SK-N-SH treated with all-trans-retinoic acid at 6 μM for 48 hours (cell line): ENCODE results near the gene CTRB2.

Source experiments
- ATAC-seq: fragments of 200-7000 bp; cut with Tn5 transposase; 3 replicates; pipeline ENCODE4 v1.9.1; 2020; ENCODE audit warnings: mild to moderate bottlenecking, moderate library complexity
- BACH2 ChIP-seq: fragments of 250-450 bp; sonication (Bioruptor Pico); IDR thresholded peaks from 2 replicates; pipeline ENCODE4 v1.9.0; 2021; ENCODE audit warnings: mild to moderate bottlenecking, borderline replicate concordance
- CREB5 ChIP-seq: fragments of 250-450 bp; sonication (Bioruptor Pico); IDR thresholded peaks from 2 replicates; pipeline ENCODE4 v1.5.1; 2020; ENCODE audit warnings: low read depth, mild to moderate bottlenecking, moderate library complexity
- CSRNP3 ChIP-seq: fragments of 250-450 bp; sonication (Bioruptor Pico); IDR thresholded peaks from 2 replicates; pipeline ENCODE4 v1.5.1; 2021; ENCODE audit warnings: mild to moderate bottlenecking, moderate library complexity
- ESRRG ChIP-seq: fragments of 250-450 bp; sonication (Bioruptor Pico); IDR thresholded peaks from 2 replicates; pipeline ENCODE4 v1.6.1; 2021; ENCODE audit warnings: mild to moderate bottlenecking
- GLIS3 ChIP-seq: fragments of 250-450 bp; sonication (Bioruptor Pico); IDR thresholded peaks from 2 replicates; pipeline ENCODE4 v1.5.0; 2020; ENCODE audit warnings: mild to moderate bottlenecking, moderate library complexity
- ISL1 ChIP-seq: fragments of 250-450 bp; sonication (Bioruptor Pico); IDR thresholded peaks from 2 replicates; pipeline ENCODE4 v2.1.2; 2022; ENCODE audit warnings: mild to moderate bottlenecking, moderate library complexity
- OSR1 ChIP-seq: fragments of 250-450 bp; sonication (Bioruptor Pico); IDR thresholded peaks from 2 replicates; pipeline ENCODE4 v1.8.0; 2022; ENCODE audit warnings: moderate library complexity, mild to moderate bottlenecking, inconsistent platforms
- PATZ1 ChIP-seq: fragments of 250-450 bp; sonication (Bioruptor Pico); IDR thresholded peaks from 2 replicates; pipeline ENCODE4 v1.8.0; 2020; ENCODE audit warnings: mild to moderate bottlenecking, moderate library complexity, borderline replicate concordance
- POU6F1 ChIP-seq: fragments of 250-450 bp; sonication (Bioruptor Pico); IDR thresholded peaks from 2 replicates; pipeline ENCODE4 v1.8.0; 2021; ENCODE audit warnings: low read depth, mild to moderate bottlenecking, moderate library complexity, borderline replicate concordance
- PPARA ChIP-seq: fragments of 250-450 bp; sonication (Bioruptor Pico); IDR thresholded peaks from 2 replicates; pipeline ENCODE4 v1.5.0; 2020; ENCODE audit warnings: mild to moderate bottlenecking, borderline replicate concordance
- SNAI2 ChIP-seq: fragments of 250-450 bp; sonication (Bioruptor Pico); IDR thresholded peaks from 2 replicates; pipeline ENCODE4 v1.5.0; 2020; ENCODE audit warnings: mild to moderate bottlenecking, moderate library complexity
- TCF4 ChIP-seq: fragments of 250-450 bp; sonication (Bioruptor Pico); IDR thresholded peaks from 2 replicates; pipeline ENCODE4 v1.8.0; 2021; ENCODE audit warnings: mild to moderate bottlenecking, moderate library complexity, borderline replicate concordance
- ZC3H10 ChIP-seq: fragments of 250-450 bp; sonication (Bioruptor Pico); IDR thresholded peaks from 2 replicates; pipeline ENCODE4 v1.5.1; 2021; ENCODE audit warnings: mild to moderate bottlenecking, moderate library complexity
- ZFP30 ChIP-seq: fragments of 450-650 bp; formaldehyde crosslinking; IDR thresholded peaks from 2 replicates; pipeline ENCODE4 v1.5.0; 2022; ENCODE audit warnings: mild to moderate bottlenecking, moderate library complexity
- ZNF565 ChIP-seq: fragments of 450-650 bp; formaldehyde crosslinking; conservative IDR thresholded peaks from 2 replicates; pipeline ENCODE4 v1.5.0; 2020; ENCODE audit warnings: low read depth, mild to moderate bottlenecking, moderate library complexity
- ZNF70 ChIP-seq: fragments of 450-650 bp; formaldehyde crosslinking; IDR thresholded peaks from 2 replicates; pipeline ENCODE4 v1.5.0; 2020; ENCODE audit warnings: mild to moderate bottlenecking, moderate library complexity
- ZNF8 ChIP-seq: fragments of 450-650 bp; formaldehyde crosslinking; IDR thresholded peaks from 2 replicates; pipeline ENCODE4 v1.5.0; 2020; ENCODE audit warnings: mild to moderate bottlenecking, moderate library complexity
- TF ChIP-seq, protein P1 (sequence below): fragments of 250-450 bp; sonication (Bioruptor Pico); IDR thresholded peaks from 2 replicates; pipeline ENCODE4 v1.5.0; 2020; ENCODE audit warnings: mild to moderate bottlenecking, moderate library complexity

Gene CTRB2

GRCh38 chr16:75244225-75244809, 37.4 kb upstream of the CTRB2 start:
- ATAC-seq: peak; percentile 5
- TF ChIP-seq ZNF565 (CRISPR knock-in tag) (no peak), ZNF70 (CRISPR knock-in tag) (no peak), OSR1 (CRISPR knock-in tag) (no peak), SNAI2 (no peak), CREB5 (CRISPR knock-in tag) (no peak), GLIS3 (CRISPR knock-in tag) (no peak), POU6F1 (CRISPR knock-in tag) (no peak), ESRRG (CRISPR knock-in tag) (no peak), CSRNP3 (CRISPR knock-in tag) (no peak), PATZ1 (CRISPR knock-in tag) (no peak), ZNF8 (CRISPR knock-in tag) (no peak), ZC3H10 (CRISPR knock-in tag) (no peak), ISL1 (CRISPR knock-in tag) (no peak), PPARA (CRISPR knock-in tag) (no peak), BACH2 (CRISPR knock-in tag) (no peak)
- TF ChIP-seq, protein P1, sequence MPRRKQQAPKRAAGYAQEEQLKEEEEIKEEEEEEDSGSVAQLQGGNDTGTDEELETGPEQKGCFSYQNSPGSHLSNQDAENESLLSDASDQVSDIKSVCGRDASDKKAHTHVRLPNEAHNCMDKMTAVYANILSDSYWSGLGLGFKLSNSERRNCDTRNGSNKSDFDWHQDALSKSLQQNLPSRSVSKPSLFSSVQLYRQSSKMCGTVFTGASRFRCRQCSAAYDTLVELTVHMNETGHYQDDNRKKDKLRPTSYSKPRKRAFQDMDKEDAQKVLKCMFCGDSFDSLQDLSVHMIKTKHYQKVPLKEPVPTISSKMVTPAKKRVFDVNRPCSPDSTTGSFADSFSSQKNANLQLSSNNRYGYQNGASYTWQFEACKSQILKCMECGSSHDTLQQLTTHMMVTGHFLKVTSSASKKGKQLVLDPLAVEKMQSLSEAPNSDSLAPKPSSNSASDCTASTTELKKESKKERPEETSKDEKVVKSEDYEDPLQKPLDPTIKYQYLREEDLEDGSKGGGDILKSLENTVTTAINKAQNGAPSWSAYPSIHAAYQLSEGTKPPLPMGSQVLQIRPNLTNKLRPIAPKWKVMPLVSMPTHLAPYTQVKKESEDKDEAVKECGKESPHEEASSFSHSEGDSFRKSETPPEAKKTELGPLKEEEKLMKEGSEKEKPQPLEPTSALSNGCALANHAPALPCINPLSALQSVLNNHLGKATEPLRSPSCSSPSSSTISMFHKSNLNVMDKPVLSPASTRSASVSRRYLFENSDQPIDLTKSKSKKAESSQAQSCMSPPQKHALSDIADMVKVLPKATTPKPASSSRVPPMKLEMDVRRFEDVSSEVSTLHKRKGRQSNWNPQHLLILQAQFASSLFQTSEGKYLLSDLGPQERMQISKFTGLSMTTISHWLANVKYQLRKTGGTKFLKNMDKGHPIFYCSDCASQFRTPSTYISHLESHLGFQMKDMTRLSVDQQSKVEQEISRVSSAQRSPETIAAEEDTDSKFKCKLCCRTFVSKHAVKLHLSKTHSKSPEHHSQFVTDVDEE (CRISPR knock-in tag): no peak
- TF ChIP-seq, all 23 proteins: peak for 0

DNA sequence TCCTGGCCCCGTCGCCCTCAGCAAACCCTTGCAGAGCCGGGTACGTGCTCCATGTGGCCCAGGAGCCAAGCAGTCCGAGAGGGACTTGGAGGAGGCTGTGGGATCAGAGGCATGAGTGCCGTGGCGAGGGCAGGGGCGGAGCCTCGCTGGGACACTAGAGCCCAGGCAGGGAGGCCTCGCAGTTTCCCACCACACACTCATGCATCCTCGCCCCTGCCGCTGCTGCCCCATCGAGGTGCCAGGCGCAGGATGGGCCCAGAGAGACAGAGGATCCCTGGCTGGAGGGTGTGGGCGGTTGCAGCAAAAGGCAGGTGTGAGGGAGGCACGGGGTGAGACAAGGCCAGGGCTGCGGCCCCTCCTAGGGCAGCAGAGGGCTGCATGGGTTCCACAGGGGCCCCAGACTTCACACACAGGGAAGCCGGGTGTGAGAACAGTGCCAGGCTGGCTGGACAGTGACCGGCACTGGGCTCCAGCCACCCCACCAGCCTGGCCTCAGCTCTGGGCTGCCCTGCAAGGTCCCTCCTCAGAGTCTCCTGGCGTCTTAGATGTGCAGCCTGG, 36.8 kb upstream of the CTRB2 start:
- ATAC-seq: no peak
- TF ChIP-seq ESRRG (CRISPR knock-in tag): no peak
- no peak for TF ChIP-seq BACH2 (CRISPR knock-in tag)
- TF ChIP-seq CREB5 (CRISPR knock-in tag): no peak
- TF ChIP-seq ZFP30 (CRISPR knock-in tag): no peak
- no peak for TF ChIP-seq PATZ1 (CRISPR knock-in tag)
- TF ChIP-seq ISL1 (CRISPR knock-in tag): no peak
- TF ChIP-seq OSR1 (CRISPR knock-in tag): no peak
- TF ChIP-seq ZNF565 (CRISPR knock-in tag): no peak
- no peak for TF ChIP-seq PPARA (CRISPR knock-in tag)
- no peak for TF ChIP-seq ZC3H10 (CRISPR knock-in tag)
- TF ChIP-seq TCF4 (CRISPR knock-in tag): no peak
- TF ChIP-seq CSRNP3 (CRISPR knock-in tag): no peak
- TF ChIP-seq POU6F1 (CRISPR knock-in tag): no peak
- no peak for TF ChIP-seq ZNF70 (CRISPR knock-in tag)
- no peak for TF ChIP-seq ZNF8 (CRISPR knock-in tag)
- no peak for TF ChIP-seq GLIS3 (CRISPR knock-in tag)
- no peak for TF ChIP-seq SNAI2
